ENCODE results near the gene PIK3R1.

DNA sequence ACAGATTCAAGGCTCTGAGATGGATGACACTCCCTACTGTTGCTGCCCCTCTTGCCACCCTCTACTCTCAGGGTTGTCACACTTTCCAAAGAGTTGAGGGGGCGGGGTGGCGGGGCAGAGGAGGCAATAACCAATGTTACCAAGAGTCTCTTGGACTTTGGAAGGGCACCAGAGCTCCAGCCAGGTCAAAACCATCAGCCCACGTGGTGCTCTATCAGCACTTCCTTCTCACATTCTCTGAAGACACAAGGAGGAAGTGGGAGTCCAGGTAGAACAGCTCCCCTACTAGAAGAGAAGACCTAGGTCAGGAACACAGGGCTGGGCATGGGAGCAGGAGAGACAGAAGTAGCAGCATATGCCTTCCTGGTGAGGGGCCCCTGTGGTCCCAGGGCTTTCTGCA, 33.0 kb upstream of the PIK3R1 start:
- no peak for TF ChIP-seq EZH2phosphoT487 (IDR thresholded peaks at IDR 0.05; ENCODE audit: unreplicated experiment)
- TF ChIP-seq, protein P1, sequence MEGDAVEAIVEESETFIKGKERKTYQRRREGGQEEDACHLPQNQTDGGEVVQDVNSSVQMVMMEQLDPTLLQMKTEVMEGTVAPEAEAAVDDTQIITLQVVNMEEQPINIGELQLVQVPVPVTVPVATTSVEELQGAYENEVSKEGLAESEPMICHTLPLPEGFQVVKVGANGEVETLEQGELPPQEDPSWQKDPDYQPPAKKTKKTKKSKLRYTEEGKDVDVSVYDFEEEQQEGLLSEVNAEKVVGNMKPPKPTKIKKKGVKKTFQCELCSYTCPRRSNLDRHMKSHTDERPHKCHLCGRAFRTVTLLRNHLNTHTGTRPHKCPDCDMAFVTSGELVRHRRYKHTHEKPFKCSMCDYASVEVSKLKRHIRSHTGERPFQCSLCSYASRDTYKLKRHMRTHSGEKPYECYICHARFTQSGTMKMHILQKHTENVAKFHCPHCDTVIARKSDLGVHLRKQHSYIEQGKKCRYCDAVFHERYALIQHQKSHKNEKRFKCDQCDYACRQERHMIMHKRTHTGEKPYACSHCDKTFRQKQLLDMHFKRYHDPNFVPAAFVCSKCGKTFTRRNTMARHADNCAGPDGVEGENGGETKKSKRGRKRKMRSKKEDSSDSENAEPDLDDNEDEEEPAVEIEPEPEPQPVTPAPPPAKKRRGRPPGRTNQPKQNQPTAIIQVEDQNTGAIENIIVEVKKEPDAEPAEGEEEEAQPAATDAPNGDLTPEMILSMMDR (conservative IDR thresholded peaks at IDR 0.05; ENCODE audit: low read depth in 2 of 2) = no peak
- TF ChIP-seq EZH2 (IDR thresholded peaks at IDR 0.05; ENCODE audit: low read depth, unreplicated experiment) = no peak
- TF ChIP-seq POLR2AphosphoS5 (IDR thresholded peaks at IDR 0.05; ENCODE audit: low read depth) = no peak
- no peak for TF ChIP-seq CREB1 (CRISPR knock-in tag; IDR thresholded peaks at IDR 0.05; ENCODE audit: low read depth)
- TF ChIP-seq, protein P2, sequence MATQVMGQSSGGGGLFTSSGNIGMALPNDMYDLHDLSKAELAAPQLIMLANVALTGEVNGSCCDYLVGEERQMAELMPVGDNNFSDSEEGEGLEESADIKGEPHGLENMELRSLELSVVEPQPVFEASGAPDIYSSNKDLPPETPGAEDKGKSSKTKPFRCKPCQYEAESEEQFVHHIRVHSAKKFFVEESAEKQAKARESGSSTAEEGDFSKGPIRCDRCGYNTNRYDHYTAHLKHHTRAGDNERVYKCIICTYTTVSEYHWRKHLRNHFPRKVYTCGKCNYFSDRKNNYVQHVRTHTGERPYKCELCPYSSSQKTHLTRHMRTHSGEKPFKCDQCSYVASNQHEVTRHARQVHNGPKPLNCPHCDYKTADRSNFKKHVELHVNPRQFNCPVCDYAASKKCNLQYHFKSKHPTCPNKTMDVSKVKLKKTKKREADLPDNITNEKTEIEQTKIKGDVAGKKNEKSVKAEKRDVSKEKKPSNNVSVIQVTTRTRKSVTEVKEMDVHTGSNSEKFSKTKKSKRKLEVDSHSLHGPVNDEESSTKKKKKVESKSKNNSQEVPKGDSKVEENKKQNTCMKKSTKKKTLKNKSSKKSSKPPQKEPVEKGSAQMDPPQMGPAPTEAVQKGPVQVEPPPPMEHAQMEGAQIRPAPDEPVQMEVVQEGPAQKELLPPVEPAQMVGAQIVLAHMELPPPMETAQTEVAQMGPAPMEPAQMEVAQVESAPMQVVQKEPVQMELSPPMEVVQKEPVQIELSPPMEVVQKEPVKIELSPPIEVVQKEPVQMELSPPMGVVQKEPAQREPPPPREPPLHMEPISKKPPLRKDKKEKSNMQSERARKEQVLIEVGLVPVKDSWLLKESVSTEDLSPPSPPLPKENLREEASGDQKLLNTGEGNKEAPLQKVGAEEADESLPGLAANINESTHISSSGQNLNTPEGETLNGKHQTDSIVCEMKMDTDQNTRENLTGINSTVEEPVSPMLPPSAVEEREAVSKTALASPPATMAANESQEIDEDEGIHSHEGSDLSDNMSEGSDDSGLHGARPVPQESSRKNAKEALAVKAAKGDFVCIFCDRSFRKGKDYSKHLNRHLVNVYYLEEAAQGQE (IDR thresholded peaks at IDR 0.05; ENCODE audit: unreplicated experiment) = no peak
- TF ChIP-seq, protein P3, sequence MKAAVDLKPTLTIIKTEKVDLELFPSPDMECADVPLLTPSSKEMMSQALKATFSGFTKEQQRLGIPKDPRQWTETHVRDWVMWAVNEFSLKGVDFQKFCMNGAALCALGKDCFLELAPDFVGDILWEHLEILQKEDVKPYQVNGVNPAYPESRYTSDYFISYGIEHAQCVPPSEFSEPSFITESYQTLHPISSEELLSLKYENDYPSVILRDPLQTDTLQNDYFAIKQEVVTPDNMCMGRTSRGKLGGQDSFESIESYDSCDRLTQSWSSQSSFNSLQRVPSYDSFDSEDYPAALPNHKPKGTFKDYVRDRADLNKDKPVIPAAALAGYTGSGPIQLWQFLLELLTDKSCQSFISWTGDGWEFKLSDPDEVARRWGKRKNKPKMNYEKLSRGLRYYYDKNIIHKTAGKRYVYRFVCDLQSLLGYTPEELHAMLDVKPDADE (IDR thresholded peaks at IDR 0.05) = no peak
- no peak for TF ChIP-seq JUNB (IDR thresholded peaks at IDR 0.05; ENCODE audit: unreplicated experiment)
